Peyer's patch (tissue), 4 donors: Measurements from ENCODE around the gene PDGFA. TPM values are rescaled to one million over a fixed set of nuclear protein-coding genes. Genes with fewer than 3 reads are reported as not detected.
"Not testable (repeated sequence)": the region's sequence is repeated elsewhere in the genome, so short reads cannot be mapped to it uniquely, and the experiment has no call there.

Source experiments
- DNase-seq, 3 donors: peaks; one replicate each; pipeline ENCODE4 v3.0.0-alpha.2; 2017 to 2019
- H3K27ac ChIP-seq, 4 donors: fragments of 200-600 bp; sonication (generic); one replicate each; pipeline ENCODE4 v1.5.1; 2016 to 2019
- H3K27me3 ChIP-seq, 2 donors: fragments of 200-600 bp; sonication (generic); one replicate each; pipeline ENCODE4 v1.5.1; 2019
- H3K36me3 ChIP-seq, 3 donors: fragments of 200-600 bp; sonication (generic); one replicate each; pipeline ENCODE4 v1.5.1; 2016 to 2019
- H3K4me1 ChIP-seq, 4 donors: fragments of 200-600 bp; sonication (generic); one replicate each; pipeline ENCODE4 v1.5.1; 2016 to 2019
- H3K4me3 ChIP-seq, 4 donors: fragments of 200-600 bp; sonication (generic); 1 replicate in 3 of 4; 2 replicates in 1 of 4; pipeline ENCODE4 v1.5.1; 2016 to 2019; ENCODE audit warnings: mild to moderate bottlenecking in 1 of 4
- H3K9me3 ChIP-seq, 4 donors: fragments of 200-600 bp; sonication (generic); one replicate each; pipeline ENCODE4 v1.5.1; 2016 to 2019; ENCODE audit warnings: mild to moderate bottlenecking in 1 of 4
- CTCF ChIP-seq, 6 experiments: fragments of 450-650 bp in 4 of 6; fragments of 200-600 bp in 2 of 6; sonication (generic) in 1 of 6; IDR thresholded peaks; one replicate each; pipeline ENCODE4 v1.5.1; 2017 to 2019; ENCODE audit warnings: antibody characterized with exemption in 6 of 6, mild to moderate bottlenecking in 3 of 6, moderate library complexity in 1 of 6
- POLR2A ChIP-seq, 2 donors: fragments of 450-650 bp; IDR thresholded peaks; one replicate each; pipeline ENCODE4 v1.5.1; 2017; ENCODE audit warnings: antibody characterized with exemption in 2 of 2, mild to moderate bottlenecking in 2 of 2, moderate library complexity in 2 of 2
- total RNA-seq, 4 donors: library from RNA; depleted of rRNA; stranded (reverse); fragments of >200 nt; gene quantifications; one replicate each; pipeline ENCODE4 v1.1.0, GENCODE V29; 2016

Gene PDGFA
- total RNA-seq, 4 donors from 2014 or later, result 5.8 to 97.8 (median 59.4) TPM

- DNase-seq, result no peak
- Histone ChIP-seq H3K27me3 (no peaks in the 10 kb centered on the region), H3K9me3 (no peaks in the 10 kb centered on the region), H3K27ac (no peak overlapping the region), H3K4me1 (no peaks in the 10 kb centered on the region), H3K4me3 (no peak overlapping the region), H3K36me3 (no peaks in the 10 kb centered on the region)
- no peak for TF ChIP-seq CTCF (IDR thresholded peaks at IDR 0.05)
These were observed 36.0 kb upstream of the PDGFA start for GRCh38 chr7:555551-556160.

GRCh38 chr7:553636-554111 is 34.0 kb upstream of the PDGFA start:
- Histone ChIP-seq H3K36me3 (no peaks in the 10 kb centered on the region), H3K27me3 (no peaks in the 10 kb centered on the region), H3K4me3 (no peak overlapping the region), H3K27ac (no peak overlapping the region), H3K4me1 (no peaks in the 10 kb centered on the region), H3K9me3 (no peaks in the 10 kb centered on the region)
- TF ChIP-seq POLR2A (IDR thresholded peaks at IDR 0.05) (no peak), CTCF (IDR thresholded peaks at IDR 0.05) (no peak)
- no peak for DNase-seq

GRCh38 chr7:552868-553635 is 33.4 kb upstream of the PDGFA start:
- Histone ChIP-seq H3K36me3 (no peaks in the 10 kb centered on the region), H3K4me1 (no peaks in the 10 kb centered on the region), H3K27me3 (no peaks in the 10 kb centered on the region), H3K9me3 (no peaks in the 10 kb centered on the region), H3K4me3 (no peak overlapping the region), H3K27ac (no peak overlapping the region)
- no peak for DNase-seq
- TF ChIP-seq POLR2A (IDR thresholded peaks at IDR 0.05) (no peak), CTCF (IDR thresholded peaks at IDR 0.05) (no peak)

- not testable (repeated sequence) for H3K27ac ChIP-seq, H3K36me3 ChIP-seq, H3K9me3 ChIP-seq, H3K27me3 ChIP-seq, H3K4me1 ChIP-seq, DNase-seq, H3K4me3 ChIP-seq
These were observed 32.7 kb upstream of the PDGFA start for GRCh38 chr7:552151-552867.

GRCh38 chr7:551615-551970 is 31.9 kb upstream of the PDGFA start:
- H3K27me3 ChIP-seq, H3K27ac ChIP-seq, H3K4me1 ChIP-seq, H3K9me3 ChIP-seq, DNase-seq, H3K36me3 ChIP-seq, H3K4me3 ChIP-seq: not testable (repeated sequence)

- Histone ChIP-seq H3K9me3 (no peaks in the 10 kb centered on the region), H3K36me3 (no peaks in the 10 kb centered on the region), H3K4me3 (no peak overlapping the region), H3K27me3 (no peaks in the 10 kb centered on the region), H3K27ac (no peak overlapping the region), H3K4me1 (no peaks in the 10 kb centered on the region)
- no peak for DNase-seq
- no peak for TF ChIP-seq POLR2A (IDR thresholded peaks at IDR 0.05)
- no peak for TF ChIP-seq CTCF (IDR thresholded peaks at IDR 0.05)
These were observed 31.4 kb upstream of the PDGFA start for GRCh38 chr7:550881-551614.
